Colonic mucosa (tissue), 4 donors: Measurements from ENCODE around the gene CHRNE. TPM values are rescaled to one million over a fixed set of nuclear protein-coding genes. Genes with fewer than 3 reads are reported as not detected.
A peak's percentile ranks its signal among the peaks of the same experiment; 100 is the strongest.

Experiments
- DNase-seq: peaks from one replicate; pipeline ENCODE4 v3.0.0-alpha.2; 2020
- H3K27ac ChIP-seq: fragments of 200-600 bp; one replicate; pipeline ENCODE4 v1.8.0; 2021
- H3K27me3 ChIP-seq: fragments of 200-600 bp; one replicate; pipeline ENCODE4 v1.8.0; 2021
- H3K36me3 ChIP-seq: fragments of 200-600 bp; one replicate; pipeline ENCODE4 v1.8.0; 2021
- H3K4me1 ChIP-seq: fragments of 200-600 bp; one replicate; pipeline ENCODE4 v1.8.0; 2021; ENCODE audit warnings: mild to moderate bottlenecking
- H3K4me3 ChIP-seq: fragments of 200-600 bp; one replicate; pipeline ENCODE4 v1.8.0; 2021
- H3K9ac ChIP-seq, 2 donors: one replicate each; pipeline ENCODE4 v1.7.0; 2013; ENCODE audit warnings: control low read depth in 2 of 2, low read depth in 2 of 2, low read length in 2 of 2
- H3K9me3 ChIP-seq: fragments of 200-600 bp; one replicate; pipeline ENCODE4 v1.8.0; 2021
- CTCF ChIP-seq: fragments of 200-600 bp; IDR thresholded peaks from one replicate; pipeline ENCODE4 v1.8.0; 2022; ENCODE audit warnings: antibody characterized with exemption, mild to moderate bottlenecking
- intact Hi-C: fragments of 100-400 bp; cut with DNase I; formaldehyde crosslinking; loops from one replicate; pipeline ENCODE4 v1.14.1; 2022
- total RNA-seq, 2 donors: library from RNA; stranded (reverse); fragmentation: NEBNext Ultra II Directional in 1 of 2; extraction: Animal tissue kit (Norgen Biotek cat#: 25700) in 1 of 2; gene quantifications; one replicate each; pipeline ENCODE4 v1.2.1, GENCODE V29; 2021
- donor health status: healthy.
- donor health status: DM: no; HTN: no; CAD: no.
- donor health status: DM: no; HTN: no; CAD: no.

CHRNE gene
- total RNA-seq, 2 donors from 2014 or later = 1.1 TPM; not detected in 1

- H3K9me3 ChIP-seq = no peaks in the 10 kb centered on the region
- H3K9ac ChIP-seq = no peak overlapping the region
- intact Hi-C loops = no loop called here
- H3K27ac ChIP-seq = no peak overlapping the region
- peaks cover 11% of the 10 kb centered on the region for H3K4me1 ChIP-seq
- H3K4me3 ChIP-seq = no peak overlapping the region
- no peak for TF ChIP-seq CTCF
- H3K36me3 ChIP-seq = no peaks in the 10 kb centered on the region
- H3K27me3 ChIP-seq = no peaks in the 10 kb centered on the region
- DNase-seq = no peak
Observed at GRCh38 chr17:4856937-4857314, 46.0 kb downstream of the CHRNE start.

GRCh38 chr17:4856271-4856936, 46.5 kb downstream of the CHRNE start:
- Histone ChIP-seq H3K4me3 (no peak overlapping the region), H3K4me1 (peaks cover 14% of the 10 kb centered on the region), H3K27ac (no peak overlapping the region), H3K9ac (no peak overlapping the region), H3K27me3 (no peaks in the 10 kb centered on the region), H3K9me3 (no peaks in the 10 kb centered on the region), H3K36me3 (no peaks in the 10 kb centered on the region)
- no peak for TF ChIP-seq CTCF
- DNase-seq = no peak
- intact Hi-C loops = no loop called here

DNA sequence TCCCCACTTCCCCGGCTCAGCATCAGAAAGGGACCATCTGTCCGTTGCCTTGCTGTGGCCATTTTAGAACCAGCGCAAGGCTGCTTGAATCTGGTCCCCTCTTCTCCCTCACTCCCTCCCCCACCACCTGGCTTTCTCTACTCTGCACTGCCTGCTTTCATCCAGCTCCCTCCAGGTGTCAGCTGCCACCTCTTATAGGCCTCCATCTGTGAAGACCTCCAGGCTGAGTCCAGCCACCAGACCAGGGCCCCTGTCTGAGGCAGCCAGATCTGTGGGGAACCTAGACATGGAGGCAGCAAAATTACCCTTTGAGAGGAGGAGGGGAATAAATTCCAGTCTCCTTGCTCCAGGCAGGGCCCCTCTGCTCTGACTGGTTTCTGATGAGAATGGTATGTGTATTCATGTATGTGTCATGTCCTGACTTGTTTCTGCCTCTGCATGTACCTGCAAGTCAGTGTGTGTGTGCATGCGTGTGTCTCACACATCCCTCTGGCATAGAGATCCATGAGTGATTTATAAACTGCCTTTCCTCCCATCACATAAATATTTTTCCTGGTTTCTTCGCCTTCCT, 48.7 kb downstream of the CHRNE start:
- peaks cover 21% of the 10 kb centered on the region for H3K4me1 ChIP-seq
- H3K9ac ChIP-seq = no peak overlapping the region
- no peaks in the 10 kb centered on the region for H3K27me3 ChIP-seq
- no peak overlapping the region for H3K4me3 ChIP-seq
- no peaks in the 10 kb centered on the region for H3K9me3 ChIP-seq
- TF ChIP-seq CTCF = no peak
- H3K27ac ChIP-seq = no peak overlapping the region
- intact Hi-C loops = no loop called here
- no peaks in the 10 kb centered on the region for H3K36me3 ChIP-seq
- DNase-seq = no peak

- H3K9me3 ChIP-seq = no peaks in the 10 kb centered on the region
- no peak for TF ChIP-seq CTCF
- no peaks in the 10 kb centered on the region for H3K36me3 ChIP-seq
- no peaks in the 10 kb centered on the region for H3K27me3 ChIP-seq
- no peak overlapping the region for H3K27ac ChIP-seq
- no peak overlapping the region for H3K9ac ChIP-seq
- H3K4me1 ChIP-seq = peaks cover 19% of the 10 kb centered on the region
- intact Hi-C loops = no loop called here
- DNase-seq = no peak
- no peak overlapping the region for H3K4me3 ChIP-seq
Observed at GRCh38 chr17:4853208-4853671, 49.7 kb downstream of the CHRNE start.

DNA sequence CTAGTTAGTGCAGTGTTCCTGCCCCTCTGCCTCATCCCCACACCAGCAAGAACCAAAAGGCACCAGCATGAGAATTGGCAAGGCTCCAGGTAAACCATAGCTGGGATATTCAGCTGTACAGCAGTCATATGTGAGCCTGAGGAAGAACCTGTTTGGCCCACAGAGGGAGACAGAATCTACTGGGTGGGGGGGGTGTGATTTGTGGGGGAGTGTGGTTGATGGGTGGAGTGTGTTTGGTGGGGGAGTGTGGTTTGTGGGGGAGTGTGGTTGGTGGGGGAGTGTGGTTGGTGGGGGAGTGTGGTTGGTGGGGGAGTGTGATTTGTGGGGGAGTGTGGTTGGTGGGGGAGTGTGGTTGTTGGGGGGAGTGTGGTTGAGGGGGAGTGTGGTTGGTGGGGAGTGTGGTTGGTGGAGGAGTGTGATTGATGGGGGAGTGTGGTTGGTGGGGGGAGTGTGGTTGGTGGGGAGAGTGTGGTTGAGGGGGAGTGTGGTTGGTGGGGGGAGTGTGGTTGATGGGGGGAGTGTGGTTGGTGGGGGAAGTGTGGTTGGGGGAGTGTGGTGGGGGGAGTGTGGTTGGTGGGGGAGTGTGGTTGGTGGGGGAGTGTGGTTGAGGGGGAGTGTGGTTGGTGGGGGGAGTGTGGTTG, 50.2 kb downstream of the CHRNE start:
- no peaks in the 10 kb centered on the region for H3K27me3 ChIP-seq
- no peaks in the 10 kb centered on the region for H3K36me3 ChIP-seq
- no peaks in the 10 kb centered on the region for H3K9me3 ChIP-seq
- peak; percentile 37 for DNase-seq
- H3K27ac ChIP-seq = no peak overlapping the region
- intact Hi-C loops = no loop called here
- no peak overlapping the region for H3K4me3 ChIP-seq
- no peak for TF ChIP-seq CTCF
- H3K4me1 ChIP-seq = peaks cover 19% of the 10 kb centered on the region
- no peak overlapping the region for H3K9ac ChIP-seq
